ENCODE measurements around the gene TBC1D8.

Gene TBC1D8

GRCh38 chr2:100976645-100977391, 174.4 kb downstream of the TBC1D8 start:
- DNase-seq (ENCODE audit: low read depth), result no peak

- no peak for DNase-seq (ENCODE audit: low read depth)
These were observed 175.1 kb downstream of the TBC1D8 start for GRCh38 chr2:100976061-100976460.

GRCh38 chr2:100975521-100975785, 175.7 kb downstream of the TBC1D8 start:
- DNase-seq (ENCODE audit: low read depth), result no peak

GRCh38 chr2:100974712-100975520, 176.3 kb downstream of the TBC1D8 start:
- no peak for DNase-seq (ENCODE audit: low read depth)

- DNase-seq (ENCODE audit: low read depth), result no peak
These were observed 178.7 kb downstream of the TBC1D8 start for GRCh38 chr2:100972452-100972851.

GRCh38 chr2:100971221-100971620, 180.0 kb downstream of the TBC1D8 start:
- DNase-seq (ENCODE audit: low read depth), result no peak

GRCh38 chr2:100969998-100970397, 181.2 kb downstream of the TBC1D8 start:
- DNase-seq (ENCODE audit: low read depth), result no peak

- DNase-seq (ENCODE audit: low read depth), result no peak
These were observed 182.7 kb downstream of the TBC1D8 start for GRCh38 chr2:100968146-100969145.

- DNase-seq (ENCODE audit: low read depth), result no peak
These were observed 183.5 kb downstream of the TBC1D8 start for GRCh38 chr2:100967716-100968115.

- no peak for DNase-seq (ENCODE audit: low read depth)
These were observed 185.6 kb downstream of the TBC1D8 start for GRCh38 chr2:100965596-100965995.

GRCh38 chr2:100964681-100965169, 186.5 kb downstream of the TBC1D8 start:
- no peak for DNase-seq (ENCODE audit: low read depth)

GRCh38 chr2:100964222-100964621, 187.0 kb downstream of the TBC1D8 start:
- DNase-seq (ENCODE audit: low read depth), result no peak

- no peak for DNase-seq (ENCODE audit: low read depth)
These were observed 188.2 kb downstream of the TBC1D8 start for GRCh38 chr2:100963026-100963375.

GRCh38 chr2:100962366-100963025, 188.7 kb downstream of the TBC1D8 start:
- DNase-seq (ENCODE audit: low read depth), result no peak

- DNase-seq (ENCODE audit: low read depth), result no peak
These were observed 190.5 kb downstream of the TBC1D8 start for GRCh38 chr2:100960688-100961087.

GRCh38 chr2:100959225-100959880, 191.8 kb downstream of the TBC1D8 start:
- DNase-seq (ENCODE audit: low read depth), result no peak

- no peak for DNase-seq (ENCODE audit: low read depth)
These were observed 193.1 kb downstream of the TBC1D8 start for GRCh38 chr2:100957996-100958653.
